A673 (cell line): ENCODE results near the gene LRRC2. TPM values are rescaled to one million over a fixed set of nuclear protein-coding genes. Genes with fewer than 3 reads are reported as not detected.

ENCODE experiments used
- BruUV-seq: library from RNA; stranded (reverse); fragments of 400-500 nt; replicated peaks from 2 replicates; lab custom pipeline; 2021; lab: Mats Ljungman, UMichigan
- CTCF ChIA-PET: fragments of 300-600 bp; sonication (Branson Sonifier 250); formaldehyde crosslinking; loops from one replicate; lab custom pipeline; 2022; ENCODE audit warnings: antibody characterized with exemption; lab: Charles Lee
- POLR2A ChIA-PET: fragments of 300-600 bp; sonication (Branson Sonifier 250); formaldehyde crosslinking; loops from one replicate; lab custom pipeline; 2022; ENCODE audit warnings: antibody characterized with exemption; ENCODE audit not compliant: low non-redundant PET; lab: Charles Lee
- DNase-seq: peaks from one replicate; pipeline ENCODE4 v3.0.0-alpha.2; 2015; ENCODE audit warnings: low spot score
- H3K27ac ChIP-seq: fragments of 200-600 bp; sonication (generic); 2 replicates; pipeline ENCODE4 v1.5.1; 2016; ENCODE audit warnings: mixed run types, low read depth, mild to moderate bottlenecking, mixed read lengths, antibody characterized with exemption, low read length; ENCODE audit not compliant: poor library complexity, severe bottlenecking
- H3K27me3 ChIP-seq: fragments of 200-600 bp; sonication (generic); replicated peaks from 2 replicates; pipeline ENCODE4 v1.6.1; 2017; ENCODE audit warnings: mixed run types, low read depth, mild to moderate bottlenecking, mixed read lengths, antibody characterized with exemption, low read length; ENCODE audit not compliant: insufficient read depth, poor library complexity
- H3K36me3 ChIP-seq: fragments of 200-600 bp; sonication (generic); 2 replicates; pipeline ENCODE4 v1.6.1; 2016; ENCODE audit warnings: mixed run types, mild to moderate bottlenecking, mixed read lengths, antibody characterized with exemption, low read length; ENCODE audit not compliant: insufficient read depth, poor library complexity, severe bottlenecking
- H3K4me1 ChIP-seq: fragments of 200-600 bp; sonication (generic); 2 replicates; pipeline ENCODE4 v1.6.1; 2017; ENCODE audit warnings: mixed run types, mild to moderate bottlenecking, mixed read lengths, antibody characterized with exemption, low read length; ENCODE audit not compliant: insufficient read depth, poor library complexity, severe bottlenecking
- H3K4me3 ChIP-seq: fragments of 200-600 bp; sonication (generic); 2 replicates; pipeline ENCODE4 v1.5.1; 2016; ENCODE audit warnings: low read depth, mixed run types, mild to moderate bottlenecking, mixed read lengths, low read length; ENCODE audit not compliant: poor library complexity, severe bottlenecking
- H3K9me3 ChIP-seq: fragments of 200-600 bp; sonication (generic); 2 replicates; pipeline ENCODE4 v1.6.1; 2016; ENCODE audit warnings: mixed run types, low read depth, mild to moderate bottlenecking, mixed read lengths, antibody characterized with exemption, low read length; ENCODE audit not compliant: poor library complexity, severe bottlenecking
- EZH2 ChIP-seq: fragments of 200-600 bp; sonication (generic); IDR thresholded peaks from 2 replicates; pipeline ENCODE4 v1.6.1; 2017; ENCODE audit warnings: borderline replicate concordance, low read depth, mild to moderate bottlenecking, mixed read lengths, antibody characterized with exemption, low read length; ENCODE audit not compliant: poor library complexity, severe bottlenecking
- intact Hi-C: fragments of 100-400 bp; cut with micrococcal nuclease; formaldehyde crosslinking; loops from one replicate; pipeline ENCODE4 v1.10.0; 2022; ENCODE audit not compliant: unreplicated experiment
- total RNA-seq: library from RNA; stranded (reverse); gene quantifications from 2 replicates; pipeline ENCODE4 v1.2.3, GENCODE V29; 2021
- TF ChIP-seq, protein P1 (sequence below): fragments of 300-800, 200-600 bp; sonication (generic); conservative IDR thresholded peaks from 2 replicates; pipeline ENCODE4 v1.5.1; 2017; ENCODE audit warnings: low read depth, mild to moderate bottlenecking, antibody characterized with exemption, low read length, moderate library complexity, mixed read lengths

LRRC2 gene
- total RNA-seq, 1 experiment from 2014 or later = 0.28 TPM

DNA sequence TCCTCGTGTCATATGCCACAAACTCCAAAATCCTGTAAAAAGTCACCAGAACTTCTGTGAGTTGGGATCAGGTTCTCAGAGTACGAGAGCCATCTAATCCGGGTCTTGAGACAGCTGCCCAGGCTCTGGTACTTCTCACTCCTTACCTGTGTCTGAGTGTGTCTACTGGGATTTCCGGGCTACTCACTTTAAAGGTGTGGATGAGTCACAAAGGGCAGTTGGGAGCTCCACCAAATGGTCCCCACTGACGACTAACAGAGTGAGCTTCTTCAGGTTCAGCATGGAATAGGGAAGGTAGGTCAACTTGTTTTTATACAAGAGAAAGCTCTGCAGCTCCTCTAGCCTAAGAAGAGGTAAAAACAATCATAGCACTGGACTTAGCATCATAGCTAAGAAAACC is 38.9 kb downstream of the LRRC2 start:
- intact Hi-C loops = no loop called here
- Histone ChIP-seq H3K4me3 (no peak overlapping the region), H3K27me3 (no peaks in the 10 kb centered on the region), H3K36me3 (no peaks in the 10 kb centered on the region), H3K4me1 (no peaks in the 10 kb centered on the region), H3K9me3 (no peaks in the 10 kb centered on the region), H3K27ac (no peak overlapping the region)
- TF ChIP-seq, protein P1, sequence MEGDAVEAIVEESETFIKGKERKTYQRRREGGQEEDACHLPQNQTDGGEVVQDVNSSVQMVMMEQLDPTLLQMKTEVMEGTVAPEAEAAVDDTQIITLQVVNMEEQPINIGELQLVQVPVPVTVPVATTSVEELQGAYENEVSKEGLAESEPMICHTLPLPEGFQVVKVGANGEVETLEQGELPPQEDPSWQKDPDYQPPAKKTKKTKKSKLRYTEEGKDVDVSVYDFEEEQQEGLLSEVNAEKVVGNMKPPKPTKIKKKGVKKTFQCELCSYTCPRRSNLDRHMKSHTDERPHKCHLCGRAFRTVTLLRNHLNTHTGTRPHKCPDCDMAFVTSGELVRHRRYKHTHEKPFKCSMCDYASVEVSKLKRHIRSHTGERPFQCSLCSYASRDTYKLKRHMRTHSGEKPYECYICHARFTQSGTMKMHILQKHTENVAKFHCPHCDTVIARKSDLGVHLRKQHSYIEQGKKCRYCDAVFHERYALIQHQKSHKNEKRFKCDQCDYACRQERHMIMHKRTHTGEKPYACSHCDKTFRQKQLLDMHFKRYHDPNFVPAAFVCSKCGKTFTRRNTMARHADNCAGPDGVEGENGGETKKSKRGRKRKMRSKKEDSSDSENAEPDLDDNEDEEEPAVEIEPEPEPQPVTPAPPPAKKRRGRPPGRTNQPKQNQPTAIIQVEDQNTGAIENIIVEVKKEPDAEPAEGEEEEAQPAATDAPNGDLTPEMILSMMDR = no peak
- TF ChIP-seq EZH2 = no peak
- POLR2A ChIA-PET = no interaction called here
- DNase-seq = no peak
- no TSS peak for BruUV-seq
- CTCF ChIA-PET = no interaction called here

DNA sequence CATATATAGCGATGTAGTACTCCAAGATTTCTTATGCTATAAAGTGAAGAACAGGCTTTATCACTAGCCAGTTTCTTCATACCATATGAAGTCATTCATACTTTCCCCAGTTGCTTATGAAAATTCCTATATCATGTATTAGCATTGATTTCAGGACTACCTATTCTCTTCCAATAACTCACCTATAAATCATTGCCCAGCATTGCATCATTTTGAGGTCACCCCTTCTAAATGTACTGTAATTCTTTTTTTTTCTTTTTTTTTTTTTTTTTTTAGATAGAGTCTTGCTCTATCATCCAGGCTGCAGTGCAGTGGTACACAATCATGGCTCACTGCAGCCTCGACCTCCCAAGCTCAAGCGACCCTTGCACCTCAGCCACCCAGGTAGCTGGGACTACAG is 41.3 kb downstream of the LRRC2 start:
- TF ChIP-seq, protein P1 = no peak
- no peak for TF ChIP-seq EZH2
- Histone ChIP-seq H3K27me3 (no peaks in the 10 kb centered on the region), H3K4me1 (no peaks in the 10 kb centered on the region), H3K4me3 (no peak overlapping the region), H3K36me3 (no peaks in the 10 kb centered on the region), H3K27ac (no peak overlapping the region), H3K9me3 (no peaks in the 10 kb centered on the region)
- intact Hi-C loops = no loop called here
- no TSS peak for BruUV-seq
- ChIA-PET CTCF (no interaction called here), POLR2A (no interaction called here)
- DNase-seq = no peak

DNA sequence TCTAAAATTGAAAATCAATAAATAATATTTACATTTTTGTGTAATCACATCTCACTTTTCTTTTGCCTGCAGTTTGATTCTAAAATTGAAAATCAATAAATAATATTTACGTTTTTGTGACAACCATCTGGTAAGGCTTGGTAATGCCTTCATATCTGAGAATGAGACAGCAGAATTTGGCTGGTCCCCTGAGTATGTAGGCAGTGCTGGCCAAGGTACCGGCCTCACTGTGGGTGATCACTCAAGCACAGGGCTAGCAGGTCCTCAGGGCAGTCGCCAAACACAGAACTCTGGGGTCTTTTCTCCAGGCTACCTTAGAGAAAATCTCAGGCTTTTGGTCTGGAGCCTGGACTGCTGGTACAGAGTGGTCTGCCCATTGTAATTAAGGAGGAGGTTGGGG is 42.1 kb downstream of the LRRC2 start:
- POLR2A ChIA-PET = no interaction called here
- TF ChIP-seq, protein P1 = no peak
- TF ChIP-seq EZH2 = no peak

More for the DNA sequence above, 42.1 kb downstream of the LRRC2 start:
- intact Hi-C loops = no loop called here
- no peak for DNase-seq
- H3K4me3 ChIP-seq = no peak overlapping the region
- H3K27ac ChIP-seq = no peak overlapping the region
- BruUV-seq = no TSS peak
- H3K27me3 ChIP-seq = no peaks in the 10 kb centered on the region
- CTCF ChIA-PET = no interaction called here
- H3K9me3 ChIP-seq = no peaks in the 10 kb centered on the region
- no peaks in the 10 kb centered on the region for H3K36me3 ChIP-seq
- no peaks in the 10 kb centered on the region for H3K4me1 ChIP-seq
